ENCODE results near the gene ANAPC7. TPM values are rescaled to one million over a fixed set of nuclear protein-coding genes. Genes with fewer than 3 reads are reported as not detected.

Gene ANAPC7
- total and polyA plus RNA-seq, 2 of the 13 experiments (the other 11 are each of a cell fraction or from before 2014, with no cell fraction given) = 40.0 to 69.1 TPM

DNA sequence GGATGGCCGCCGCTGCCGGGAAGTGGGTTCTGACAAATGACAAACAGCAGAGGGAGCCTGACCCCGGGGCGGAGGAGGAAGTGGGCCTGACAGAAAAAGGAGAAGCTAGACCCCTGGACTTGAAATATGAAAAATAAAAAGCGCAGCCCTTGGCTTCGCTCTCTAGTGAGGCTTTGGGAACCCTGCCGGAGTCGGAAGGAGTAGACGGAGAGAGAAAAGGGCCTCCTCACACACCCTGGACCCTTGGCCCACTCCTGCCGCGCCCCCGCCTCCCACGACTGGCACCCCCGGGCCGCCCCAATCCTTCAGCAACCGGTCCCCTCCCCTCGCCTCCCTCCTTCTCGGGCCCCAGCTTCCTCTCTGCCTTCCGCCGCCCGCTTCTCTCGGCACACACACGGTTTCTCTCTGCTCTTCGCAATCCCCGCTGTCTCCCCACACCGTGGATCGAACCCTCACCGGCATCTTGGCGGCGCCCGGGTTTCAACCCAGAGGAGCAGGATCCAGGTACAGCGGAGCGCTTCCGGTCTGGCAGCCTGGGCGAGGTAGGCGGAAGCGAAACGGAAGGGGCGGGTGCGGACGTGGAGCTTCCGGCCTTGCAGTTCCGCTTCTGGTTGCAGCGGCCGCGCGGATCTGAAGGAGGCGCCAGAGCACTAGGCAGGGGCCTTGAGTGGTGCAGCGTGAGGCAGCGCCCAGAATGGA is 46.4 kb upstream of the ANAPC7 start, which contains the start of gene ARPC3 (continued):
- TF ChIP-seq ZNF205 (CRISPR knock-in tag; IDR thresholded peaks at IDR 0.05) = 0 out of 2 replicates have a peak, but pooled peaks have one; percentile 24
- TF ChIP-seq ISX (CRISPR knock-in tag; conservative IDR thresholded peaks at IDR 0.05) = no peak
- peak; percentile 66 for TF ChIP-seq MED1 (CRISPR knock-in tag; IDR thresholded peaks at IDR 0.05)
- TF ChIP-seq, protein P1, sequence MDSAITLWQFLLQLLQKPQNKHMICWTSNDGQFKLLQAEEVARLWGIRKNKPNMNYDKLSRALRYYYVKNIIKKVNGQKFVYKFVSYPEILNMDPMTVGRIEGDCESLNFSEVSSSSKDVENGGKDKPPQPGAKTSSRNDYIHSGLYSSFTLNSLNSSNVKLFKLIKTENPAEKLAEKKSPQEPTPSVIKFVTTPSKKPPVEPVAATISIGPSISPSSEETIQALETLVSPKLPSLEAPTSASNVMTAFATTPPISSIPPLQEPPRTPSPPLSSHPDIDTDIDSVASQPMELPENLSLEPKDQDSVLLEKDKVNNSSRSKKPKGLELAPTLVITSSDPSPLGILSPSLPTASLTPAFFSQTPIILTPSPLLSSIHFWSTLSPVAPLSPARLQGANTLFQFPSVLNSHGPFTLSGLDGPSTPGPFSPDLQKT (CRISPR knock-in tag; IDR thresholded peaks at IDR 0.05; ENCODE audit: borderline replicate concordance) = peak; percentile 93; the same call in 1 of the 2 replicates
- no peak for TF ChIP-seq ATRX (CRISPR knock-in tag; IDR thresholded peaks at IDR 0.05; ENCODE audit: borderline replicate concordance)
- TF ChIP-seq ZNF260 (CRISPR knock-in tag; IDR thresholded peaks at IDR 0.05; ENCODE audit: borderline replicate concordance, low read depth) = no peak
- TF ChIP-seq SP140L (CRISPR knock-in tag; IDR thresholded peaks at IDR 0.05; ENCODE audit: borderline replicate concordance) = no peak
- peak; percentile 92 for TF ChIP-seq ARID4A (CRISPR knock-in tag; IDR thresholded peaks at IDR 0.05; ENCODE audit: borderline replicate concordance)
- no peak; the same call in 1 of the 2 replicates for TF ChIP-seq ZNF274 (CRISPR knock-in tag; IDR thresholded peaks at IDR 0.05)
- no peak for TF ChIP-seq ZFP37 (CRISPR knock-in tag; IDR thresholded peaks at IDR 0.05; ENCODE audit: borderline replicate concordance)
- no peak; the same call in none of the 2 replicates for TF ChIP-seq HBP1 (CRISPR knock-in tag; IDR thresholded peaks at IDR 0.05; ENCODE audit: low read depth)
- 0 out of 2 replicates have a peak, but pooled peaks have one; percentile 27 for TF ChIP-seq ZBED4 (CRISPR knock-in tag; IDR thresholded peaks at IDR 0.05; ENCODE audit: borderline replicate concordance)
- TF ChIP-seq NR2F2 (IDR thresholded peaks at IDR 0.05; ENCODE audit: borderline replicate concordance, low read depth) = no peak
- TF ChIP-seq FOXJ3 (CRISPR knock-in tag; IDR thresholded peaks at IDR 0.05; ENCODE audit: borderline replicate concordance) = no peak
- no peak for TF ChIP-seq PBX2 (CRISPR knock-in tag; IDR thresholded peaks at IDR 0.05)
- TF ChIP-seq NFRKB (IDR thresholded peaks at IDR 0.05) = no peak
- TF ChIP-seq YEATS2 (CRISPR knock-in tag; IDR thresholded peaks at IDR 0.05; ENCODE audit: borderline replicate concordance) = peak; percentile 82; the same call in 1 of the 2 replicates

Data from HepG2 (cell line).